GM12872 (cell line): ENCODE measurements around the gene CCDC85C.

Experiments used
- TF ChIP-seq, protein P1 (sequence below): IDR thresholded peaks from 3 replicates; pipeline ENCODE4 v1.5.1; 2011; ENCODE audit warnings: low read depth, mild to moderate bottlenecking, low read length, moderate library complexity; ENCODE audit not compliant: insufficient read depth

The CCDC85C gene

DNA sequence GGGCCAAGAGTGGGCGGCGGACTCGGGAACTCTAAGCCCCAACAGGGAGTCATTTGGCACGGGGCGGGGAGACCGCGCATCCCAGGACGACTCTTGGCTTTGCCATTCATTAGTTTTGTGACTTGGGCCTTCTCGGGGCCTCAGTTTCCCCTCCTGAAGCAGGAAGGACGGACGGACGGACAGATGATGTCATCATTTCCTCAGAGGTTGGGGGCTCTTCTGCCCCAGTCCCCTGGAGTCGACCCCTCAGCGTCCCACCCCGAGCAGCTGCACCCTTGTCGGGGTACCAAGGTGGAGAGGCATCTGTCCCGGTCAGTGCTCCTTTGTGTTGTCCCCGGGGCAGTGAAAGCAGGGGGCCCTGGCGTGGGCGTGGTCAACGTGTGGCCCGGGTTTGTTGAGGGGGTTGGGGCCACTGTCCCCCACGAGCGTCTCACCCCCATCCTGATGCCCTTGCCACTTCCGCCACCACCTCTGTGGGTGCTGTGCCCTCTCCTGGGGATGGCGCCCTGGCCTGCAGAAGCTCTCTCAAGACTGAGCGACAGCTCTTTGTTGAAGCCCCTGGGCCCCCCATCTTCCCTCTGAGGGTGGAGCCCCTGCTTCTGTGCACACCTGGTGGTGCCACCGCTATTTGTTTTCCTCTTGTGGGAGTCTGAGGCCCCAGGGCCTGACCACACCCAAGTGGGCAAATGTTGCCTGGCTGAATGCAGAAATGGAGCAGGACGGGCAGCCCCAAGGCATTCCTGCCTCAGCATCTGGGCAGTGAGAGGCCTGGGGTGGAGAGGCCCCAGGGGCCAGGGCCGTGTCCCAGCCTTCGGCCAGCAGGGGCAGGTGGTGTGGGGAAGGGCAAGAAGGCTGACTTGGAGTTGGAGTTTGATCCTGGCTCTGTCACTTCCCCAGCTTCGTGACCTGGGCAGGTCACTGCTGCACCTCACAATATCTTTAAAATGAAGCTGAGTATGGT is 41.8 kb upstream of the CCDC85C start:
- TF ChIP-seq, protein P1, sequence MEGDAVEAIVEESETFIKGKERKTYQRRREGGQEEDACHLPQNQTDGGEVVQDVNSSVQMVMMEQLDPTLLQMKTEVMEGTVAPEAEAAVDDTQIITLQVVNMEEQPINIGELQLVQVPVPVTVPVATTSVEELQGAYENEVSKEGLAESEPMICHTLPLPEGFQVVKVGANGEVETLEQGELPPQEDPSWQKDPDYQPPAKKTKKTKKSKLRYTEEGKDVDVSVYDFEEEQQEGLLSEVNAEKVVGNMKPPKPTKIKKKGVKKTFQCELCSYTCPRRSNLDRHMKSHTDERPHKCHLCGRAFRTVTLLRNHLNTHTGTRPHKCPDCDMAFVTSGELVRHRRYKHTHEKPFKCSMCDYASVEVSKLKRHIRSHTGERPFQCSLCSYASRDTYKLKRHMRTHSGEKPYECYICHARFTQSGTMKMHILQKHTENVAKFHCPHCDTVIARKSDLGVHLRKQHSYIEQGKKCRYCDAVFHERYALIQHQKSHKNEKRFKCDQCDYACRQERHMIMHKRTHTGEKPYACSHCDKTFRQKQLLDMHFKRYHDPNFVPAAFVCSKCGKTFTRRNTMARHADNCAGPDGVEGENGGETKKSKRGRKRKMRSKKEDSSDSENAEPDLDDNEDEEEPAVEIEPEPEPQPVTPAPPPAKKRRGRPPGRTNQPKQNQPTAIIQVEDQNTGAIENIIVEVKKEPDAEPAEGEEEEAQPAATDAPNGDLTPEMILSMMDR, result no peak

- TF ChIP-seq, protein P1, result no peak
These were observed 40.9 kb upstream of the CCDC85C start, which contains the start of gene HHIPL1 for GRCh38 chr14:99644723-99645544. Gene HHIPL1 (plus strand): TSS chr14:99645129. CDS start chr14:99645208, 79 bp downstream.

DNA sequence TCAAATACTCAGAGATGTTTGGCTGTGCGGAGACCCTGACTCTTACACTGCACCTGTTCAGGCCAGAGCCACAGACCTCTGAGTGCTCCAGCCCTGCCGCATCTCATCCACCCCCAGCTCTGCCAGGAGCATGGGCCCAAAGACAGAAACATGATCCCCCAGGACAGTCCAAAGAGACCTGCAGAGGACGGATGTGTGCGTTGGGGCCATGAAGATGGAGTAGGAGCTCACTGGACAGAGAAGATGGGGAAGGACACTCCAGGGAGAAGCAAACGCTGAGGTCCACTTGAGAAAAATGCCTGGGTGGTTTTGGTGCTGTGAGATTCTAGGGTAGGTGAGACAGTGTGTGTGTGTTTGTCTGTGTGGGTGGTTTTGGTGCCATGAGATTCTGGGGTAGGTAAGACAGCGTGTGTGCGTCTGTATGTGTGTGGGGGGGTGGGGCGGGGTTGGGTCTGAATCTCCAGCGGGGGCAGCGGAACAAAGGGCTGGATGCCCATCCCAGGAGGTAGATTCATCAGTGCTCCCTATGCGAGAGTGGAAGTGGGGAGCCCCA is 40.1 kb upstream of the CCDC85C start:
- TF ChIP-seq, protein P1, result no peak

GRCh38 chr14:99643343-99643742 is 39.3 kb upstream of the CCDC85C start:
- TF ChIP-seq, protein P1, result no peak

DNA sequence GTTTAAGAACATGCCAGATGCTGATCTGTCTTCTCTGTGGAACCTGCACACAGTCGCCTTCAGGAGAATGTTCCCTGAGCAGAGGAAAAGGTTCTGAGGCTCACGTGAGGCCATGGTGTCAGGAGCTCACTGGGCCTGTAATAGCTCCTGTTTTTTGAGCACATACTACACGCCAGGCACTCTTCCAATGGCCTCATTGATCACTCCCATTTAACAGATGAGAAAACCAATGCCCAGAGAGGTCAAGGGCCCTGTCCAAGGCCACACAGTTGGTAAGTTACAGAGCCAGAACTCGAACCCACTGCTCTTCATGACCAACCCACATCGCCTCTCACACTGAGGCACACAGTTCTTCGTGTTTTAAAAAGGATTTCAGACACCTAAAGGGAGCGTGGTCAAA is 33.6 kb upstream of the CCDC85C start:
- TF ChIP-seq, protein P1, result no peak

DNA sequence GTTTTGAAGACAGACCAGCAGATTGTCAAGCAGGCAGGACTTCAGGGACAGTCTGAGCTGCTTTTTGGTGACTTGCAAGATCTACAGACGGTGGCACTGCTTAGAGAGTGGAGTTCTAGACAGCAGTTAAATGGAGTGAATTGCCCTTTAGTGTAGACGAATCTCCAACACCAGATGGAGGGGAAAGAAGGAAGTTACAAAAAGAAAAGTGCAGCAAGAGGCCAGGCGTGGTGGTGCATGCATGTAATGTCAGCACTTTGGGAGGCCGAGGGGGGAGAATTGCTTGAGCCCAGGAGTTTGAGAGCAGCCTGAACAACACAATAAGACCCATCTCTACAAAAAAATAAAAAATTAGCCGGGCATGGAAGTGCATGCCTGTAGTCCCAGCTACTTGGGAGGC is 32.5 kb upstream of the CCDC85C start:
- TF ChIP-seq, protein P1, result no peak

DNA sequence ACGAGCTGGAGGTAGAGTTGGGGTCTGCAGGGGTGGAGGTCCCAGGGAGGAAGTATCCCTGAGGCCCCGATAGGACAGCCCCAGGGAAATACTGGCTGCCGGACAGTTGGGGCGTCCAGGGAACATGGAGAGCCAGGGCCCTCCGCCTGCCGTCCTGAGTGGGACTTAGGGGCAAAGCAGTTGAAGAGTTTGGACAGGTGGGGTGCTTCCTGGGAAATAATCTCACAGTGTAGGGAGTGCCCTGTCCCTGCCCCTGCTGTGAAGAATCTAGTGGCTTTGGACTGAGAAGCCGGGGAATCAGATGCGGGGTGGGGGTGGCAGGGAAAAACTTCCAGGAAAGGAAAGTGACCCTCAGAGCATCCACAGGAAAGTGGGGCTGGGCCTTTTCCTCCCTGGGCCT is 31.1 kb upstream of the CCDC85C start:
- TF ChIP-seq, protein P1, result no peak
